HL-60 (cell line): ENCODE data around the gene FSTL4.

Experiments
- DNase-seq, 2 experiments: peaks; one replicate each; pipeline ENCODE4 v3.0.0-alpha.2; 2010 to 2020; ENCODE audit warnings: low read depth in 1 of 2, low spot score in 1 of 2
- H3K27ac ChIP-seq: fragments of 250-450 bp; sonication (Bioruptor Pico); replicated peaks from 2 replicates; pipeline ENCODE4 v1.5.1; 2020; ENCODE audit warnings: mild to moderate bottlenecking, moderate library complexity
- H3K27me3 ChIP-seq: fragments of 250-450 bp; sonication (Bioruptor Pico); 2 replicates; pipeline ENCODE4 v1.5.1; 2021; ENCODE audit warnings: mild to moderate bottlenecking, moderate library complexity; ENCODE audit not compliant: insufficient read depth, poor library complexity, severe bottlenecking
- H3K4me3 ChIP-seq: replicated peaks from 2 replicates; pipeline ENCODE4 v1.5.1; 2011; ENCODE audit warnings: mild to moderate bottlenecking, control low read depth, low read length; ENCODE audit not compliant: insufficient read depth
- CTCF ChIP-seq: IDR thresholded peaks from one replicate; pipeline ENCODE4 v1.5.1; 2011; ENCODE audit warnings: low read length, control low read depth, inconsistent platforms; ENCODE audit not compliant: insufficient read depth
- GABPA ChIP-seq: IDR thresholded peaks from 2 replicates; pipeline ENCODE4 v1.6.1; 2012; ENCODE audit warnings: low read depth
- POLR2AphosphoS5 ChIP-seq: IDR thresholded peaks from 2 replicates; pipeline ENCODE4 v1.6.1; 2012; ENCODE audit warnings: low read depth
- SPI1 ChIP-seq: IDR thresholded peaks from 2 replicates; pipeline ENCODE4 v1.6.1; 2012; ENCODE audit warnings: low read depth, mild to moderate bottlenecking, borderline replicate concordance
- TF ChIP-seq, protein P1 (sequence below): IDR thresholded peaks from 2 replicates; pipeline ENCODE4 v1.6.1; 2012; ENCODE audit warnings: low read depth; ENCODE audit not compliant: insufficient replicate concordance

Gene FSTL4

DNA sequence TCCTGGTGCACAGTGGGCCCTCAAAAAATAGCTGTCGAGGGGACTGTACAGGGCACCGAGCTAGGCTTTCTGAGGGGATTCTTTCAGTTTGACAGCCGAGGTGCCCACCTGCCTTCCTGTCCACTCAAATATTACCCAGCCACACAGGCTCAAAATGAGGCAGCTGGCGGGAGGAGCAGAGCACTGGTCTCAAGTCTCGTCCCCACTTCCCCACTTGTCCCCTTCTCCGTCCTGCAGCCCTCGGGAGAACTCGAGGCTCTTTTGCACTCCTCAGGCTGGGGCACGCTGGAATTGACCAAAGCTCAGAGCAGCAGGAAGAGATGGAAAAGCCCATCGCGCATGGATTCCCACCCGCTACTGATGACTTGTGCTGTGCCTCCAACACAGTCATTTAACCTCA, 375.4 kb downstream of the FSTL4 start:
- no peak for DNase-seq
- no peak overlapping the region for H3K27ac ChIP-seq
- TF ChIP-seq SPI1, result no peak
- TF ChIP-seq POLR2AphosphoS5, result no peak
- TF ChIP-seq, protein P1, sequence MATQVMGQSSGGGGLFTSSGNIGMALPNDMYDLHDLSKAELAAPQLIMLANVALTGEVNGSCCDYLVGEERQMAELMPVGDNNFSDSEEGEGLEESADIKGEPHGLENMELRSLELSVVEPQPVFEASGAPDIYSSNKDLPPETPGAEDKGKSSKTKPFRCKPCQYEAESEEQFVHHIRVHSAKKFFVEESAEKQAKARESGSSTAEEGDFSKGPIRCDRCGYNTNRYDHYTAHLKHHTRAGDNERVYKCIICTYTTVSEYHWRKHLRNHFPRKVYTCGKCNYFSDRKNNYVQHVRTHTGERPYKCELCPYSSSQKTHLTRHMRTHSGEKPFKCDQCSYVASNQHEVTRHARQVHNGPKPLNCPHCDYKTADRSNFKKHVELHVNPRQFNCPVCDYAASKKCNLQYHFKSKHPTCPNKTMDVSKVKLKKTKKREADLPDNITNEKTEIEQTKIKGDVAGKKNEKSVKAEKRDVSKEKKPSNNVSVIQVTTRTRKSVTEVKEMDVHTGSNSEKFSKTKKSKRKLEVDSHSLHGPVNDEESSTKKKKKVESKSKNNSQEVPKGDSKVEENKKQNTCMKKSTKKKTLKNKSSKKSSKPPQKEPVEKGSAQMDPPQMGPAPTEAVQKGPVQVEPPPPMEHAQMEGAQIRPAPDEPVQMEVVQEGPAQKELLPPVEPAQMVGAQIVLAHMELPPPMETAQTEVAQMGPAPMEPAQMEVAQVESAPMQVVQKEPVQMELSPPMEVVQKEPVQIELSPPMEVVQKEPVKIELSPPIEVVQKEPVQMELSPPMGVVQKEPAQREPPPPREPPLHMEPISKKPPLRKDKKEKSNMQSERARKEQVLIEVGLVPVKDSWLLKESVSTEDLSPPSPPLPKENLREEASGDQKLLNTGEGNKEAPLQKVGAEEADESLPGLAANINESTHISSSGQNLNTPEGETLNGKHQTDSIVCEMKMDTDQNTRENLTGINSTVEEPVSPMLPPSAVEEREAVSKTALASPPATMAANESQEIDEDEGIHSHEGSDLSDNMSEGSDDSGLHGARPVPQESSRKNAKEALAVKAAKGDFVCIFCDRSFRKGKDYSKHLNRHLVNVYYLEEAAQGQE, result no peak
- no peak for TF ChIP-seq GABPA
- TF ChIP-seq CTCF, result no peak
- no peaks in the 10 kb centered on the region for H3K27me3 ChIP-seq
- H3K4me3 ChIP-seq, result no peak overlapping the region

DNA sequence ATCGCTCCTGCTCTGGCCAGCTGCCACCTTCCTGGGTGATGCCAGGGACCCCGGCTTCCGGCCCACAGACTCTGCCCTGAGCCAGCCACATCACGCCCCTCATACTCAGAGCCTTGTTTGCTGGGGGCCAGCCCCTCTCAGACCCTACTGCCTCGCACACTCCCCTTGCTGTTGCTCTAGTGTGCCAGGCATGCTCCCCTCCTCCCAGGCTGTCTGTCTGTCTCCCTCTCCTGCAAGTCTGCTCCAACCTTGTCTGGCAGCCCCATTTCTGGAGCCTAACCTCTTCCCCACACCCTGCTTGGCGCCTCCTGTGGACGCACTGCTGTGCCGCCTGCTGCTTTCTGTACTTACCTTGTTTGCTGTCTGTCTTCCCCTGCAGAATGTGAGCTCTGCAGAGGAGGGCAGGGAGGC, 375.8 kb downstream of the FSTL4 start:
- TF ChIP-seq CTCF (no peak), SPI1 (no peak), GABPA (no peak), POLR2AphosphoS5 (no peak)
- TF ChIP-seq, protein P1, result no peak
- no peak overlapping the region for H3K4me3 ChIP-seq
- DNase-seq, result no peak
- H3K27ac ChIP-seq, result no peak overlapping the region
- H3K27me3 ChIP-seq, result no peaks in the 10 kb centered on the region

DNA sequence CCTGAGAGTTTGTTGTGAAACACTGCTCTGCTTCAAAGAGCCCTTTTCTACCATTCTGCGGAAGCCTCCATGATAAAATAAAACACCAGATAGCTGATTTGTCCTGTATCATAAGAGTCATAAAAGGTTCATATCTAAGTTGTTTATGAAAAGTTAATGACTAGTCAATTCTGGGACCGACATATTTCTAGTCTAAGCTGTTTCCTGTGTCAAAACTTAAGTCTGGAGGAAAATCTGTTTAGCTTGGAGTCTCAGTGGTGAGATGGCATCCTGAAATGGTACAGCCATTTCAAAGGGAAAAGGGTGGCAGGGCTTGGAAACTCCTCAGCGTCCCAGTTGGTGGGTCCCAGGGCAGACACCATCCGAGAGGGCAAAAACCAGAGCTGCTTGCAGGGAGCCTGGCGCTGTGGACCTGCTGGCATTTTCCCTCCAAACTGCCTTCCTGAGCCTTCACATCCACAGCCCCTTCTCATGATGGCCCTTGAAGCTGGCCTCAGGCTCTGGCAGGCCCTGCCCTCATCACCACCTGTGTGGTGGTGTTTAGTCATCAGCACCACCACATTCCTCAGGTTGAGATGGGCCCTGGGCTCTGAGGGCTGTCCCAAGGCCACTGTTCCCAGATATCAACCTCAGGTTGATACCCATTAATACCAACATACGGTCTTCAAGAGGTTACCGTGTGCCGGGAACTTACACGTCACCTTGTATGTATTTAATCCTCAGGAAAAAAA, 376.5 kb downstream of the FSTL4 start:
- no peaks in the 10 kb centered on the region for H3K27me3 ChIP-seq
- DNase-seq, result no peak
- H3K27ac ChIP-seq, result no peak overlapping the region
- no peak overlapping the region for H3K4me3 ChIP-seq
- no peak for TF ChIP-seq SPI1
- TF ChIP-seq GABPA, result no peak
- TF ChIP-seq POLR2AphosphoS5, result no peak
- TF ChIP-seq, protein P1, result no peak
- TF ChIP-seq CTCF, result no peak
